Parathyroid adenoma (tissue), 2 donors: ENCODE data around the gene GREB1L.

Experiments used
- H2AFZ ChIP-seq: fragments of 300-600 bp; sonication (generic); one replicate; pipeline ENCODE4 v1.7.0; 2017; ENCODE audit warnings: antibody characterized with exemption, mild to moderate bottlenecking
- H3K27ac ChIP-seq: fragments of 300-600 bp; sonication (generic); one replicate; pipeline ENCODE4 v1.7.0; 2017
- H3K27me3 ChIP-seq: fragments of 300-600 bp; sonication (generic); one replicate; pipeline ENCODE4 v1.7.0; 2017; ENCODE audit warnings: low read length; ENCODE audit not compliant: control insufficient read depth, insufficient read depth
- H3K36me3 ChIP-seq: fragments of 300-600 bp; sonication (generic); one replicate; pipeline ENCODE4 v1.7.0; 2017; ENCODE audit warnings: low read length; ENCODE audit not compliant: control insufficient read depth, insufficient read depth
- H3K4me1 ChIP-seq: fragments of 300-600 bp; sonication (generic); one replicate; pipeline ENCODE4 v1.7.0; 2017; ENCODE audit warnings: control low read depth
- H3K4me2 ChIP-seq: fragments of 300-600 bp; sonication (generic); one replicate; pipeline ENCODE4 v1.7.0; 2017; ENCODE audit warnings: low read length
- H3K4me3 ChIP-seq: fragments of 300-600 bp; sonication (generic); one replicate; pipeline ENCODE4 v1.7.0; 2017; ENCODE audit warnings: low read depth, low read length
- H3K79me2 ChIP-seq: fragments of 300-600 bp; sonication (generic); one replicate; pipeline ENCODE4 v1.7.0; 2017; ENCODE audit warnings: control low read depth
- H3K9ac ChIP-seq: fragments of 300-600 bp; sonication (generic); one replicate; pipeline ENCODE4 v1.7.0; 2017; ENCODE audit warnings: mild to moderate bottlenecking
- H3K9me3 ChIP-seq: fragments of 300-600 bp; sonication (generic); one replicate; pipeline ENCODE4 v1.7.0; 2017; ENCODE audit warnings: low read length; ENCODE audit not compliant: control insufficient read depth
- TF ChIP-seq, protein P1 (sequence below): fragments of 300-600 bp; sonication (generic); IDR thresholded peaks from one replicate; pipeline ENCODE4 v1.7.0; 2017; ENCODE audit warnings: antibody characterized with exemption, mild to moderate bottlenecking
- donor health status: primary hyperparathyroidism.

The GREB1L gene

DNA sequence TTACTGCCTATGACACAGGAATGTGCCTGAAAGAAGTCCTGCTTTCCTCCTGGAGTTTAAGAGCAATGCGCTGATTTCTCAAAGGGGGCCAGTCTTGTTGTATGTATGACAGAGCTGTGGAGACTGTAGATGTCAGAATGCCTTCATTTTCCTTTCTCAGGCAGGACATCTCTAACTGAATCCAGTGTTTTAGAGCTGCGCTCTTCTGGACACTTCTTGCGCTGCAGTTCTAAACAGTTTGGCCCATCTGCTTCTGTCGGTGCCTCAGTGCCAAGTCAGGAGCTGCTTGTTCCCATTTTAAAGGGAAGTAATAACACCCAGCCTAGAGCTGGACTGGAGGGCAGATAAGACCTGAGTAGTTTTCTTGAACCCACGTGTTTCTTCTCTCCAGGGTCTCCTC is 267.0 kb downstream of the GREB1L start:
- TF ChIP-seq, protein P1, sequence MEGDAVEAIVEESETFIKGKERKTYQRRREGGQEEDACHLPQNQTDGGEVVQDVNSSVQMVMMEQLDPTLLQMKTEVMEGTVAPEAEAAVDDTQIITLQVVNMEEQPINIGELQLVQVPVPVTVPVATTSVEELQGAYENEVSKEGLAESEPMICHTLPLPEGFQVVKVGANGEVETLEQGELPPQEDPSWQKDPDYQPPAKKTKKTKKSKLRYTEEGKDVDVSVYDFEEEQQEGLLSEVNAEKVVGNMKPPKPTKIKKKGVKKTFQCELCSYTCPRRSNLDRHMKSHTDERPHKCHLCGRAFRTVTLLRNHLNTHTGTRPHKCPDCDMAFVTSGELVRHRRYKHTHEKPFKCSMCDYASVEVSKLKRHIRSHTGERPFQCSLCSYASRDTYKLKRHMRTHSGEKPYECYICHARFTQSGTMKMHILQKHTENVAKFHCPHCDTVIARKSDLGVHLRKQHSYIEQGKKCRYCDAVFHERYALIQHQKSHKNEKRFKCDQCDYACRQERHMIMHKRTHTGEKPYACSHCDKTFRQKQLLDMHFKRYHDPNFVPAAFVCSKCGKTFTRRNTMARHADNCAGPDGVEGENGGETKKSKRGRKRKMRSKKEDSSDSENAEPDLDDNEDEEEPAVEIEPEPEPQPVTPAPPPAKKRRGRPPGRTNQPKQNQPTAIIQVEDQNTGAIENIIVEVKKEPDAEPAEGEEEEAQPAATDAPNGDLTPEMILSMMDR = no peak
- Histone ChIP-seq H3K27ac (no peak overlapping the region), H3K27me3 (no peaks in the 10 kb centered on the region), H3K4me3 (no peak overlapping the region), H3K4me2 (no peak overlapping the region), H3K9me3 (no peaks in the 10 kb centered on the region), H2AFZ (no peak overlapping the region), H3K36me3 (no peaks in the 10 kb centered on the region), H3K79me2 (no peaks in the 10 kb centered on the region), H3K9ac (no peak overlapping the region), H3K4me1 (no peaks in the 10 kb centered on the region)

DNA sequence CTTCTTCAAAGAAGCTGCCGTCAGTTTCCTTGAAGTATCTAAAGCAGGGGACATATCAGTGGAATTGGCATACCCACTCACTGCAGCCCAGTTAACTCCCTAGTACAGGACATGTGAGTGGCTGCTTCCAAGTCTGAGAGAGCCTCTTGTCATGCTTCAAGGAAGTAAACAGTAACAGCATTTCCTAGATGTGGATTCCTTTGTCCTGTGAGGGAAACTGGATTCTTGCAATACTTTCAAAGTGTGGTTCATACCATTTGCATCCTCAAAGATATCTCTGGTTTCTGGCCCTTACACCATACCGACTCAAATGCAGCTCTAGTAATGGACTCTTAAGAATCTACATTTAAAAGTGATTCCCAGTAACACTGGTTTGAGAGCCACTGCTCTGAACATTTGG is 271.3 kb downstream of the GREB1L start:
- H3K9me3 ChIP-seq = no peaks in the 10 kb centered on the region
- H3K27ac ChIP-seq = no peak overlapping the region
- no peak overlapping the region for H3K4me2 ChIP-seq
- H3K4me3 ChIP-seq = no peak overlapping the region
- H3K36me3 ChIP-seq = no peaks in the 10 kb centered on the region
- no peak overlapping the region for H3K9ac ChIP-seq
- H2AFZ ChIP-seq = no peak overlapping the region
- no peaks in the 10 kb centered on the region for H3K4me1 ChIP-seq
- H3K27me3 ChIP-seq = no peaks in the 10 kb centered on the region
- H3K79me2 ChIP-seq = no peaks in the 10 kb centered on the region
- TF ChIP-seq, protein P1 = no peak

DNA sequence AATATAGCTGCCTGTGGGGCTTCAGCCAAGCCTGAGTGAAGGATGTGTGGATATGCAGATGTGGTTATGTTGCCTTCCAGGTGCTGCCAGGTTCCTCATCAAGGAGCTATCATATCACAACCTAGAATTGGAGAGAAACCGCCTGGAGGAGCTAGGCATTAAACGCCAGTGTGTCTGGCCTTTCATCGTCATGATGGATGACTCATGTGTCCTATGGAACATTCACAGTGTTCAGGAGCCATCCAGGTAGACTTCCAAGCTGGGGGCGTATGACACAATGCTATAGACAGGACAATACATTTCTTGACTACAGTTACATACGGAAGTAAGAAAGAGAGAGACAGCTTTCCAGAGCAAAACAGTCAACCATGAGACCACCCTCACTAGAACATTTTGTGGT is 271.7 kb downstream of the GREB1L start:
- TF ChIP-seq, protein P1 = no peak
- H3K4me3 ChIP-seq = no peak overlapping the region
- no peaks in the 10 kb centered on the region for H3K27me3 ChIP-seq
- H3K9ac ChIP-seq = no peak overlapping the region
- H2AFZ ChIP-seq = no peak overlapping the region
- no peak overlapping the region for H3K27ac ChIP-seq
- H3K4me2 ChIP-seq = no peak overlapping the region
- no peaks in the 10 kb centered on the region for H3K36me3 ChIP-seq
- no peaks in the 10 kb centered on the region for H3K79me2 ChIP-seq
- no peaks in the 10 kb centered on the region for H3K4me1 ChIP-seq
- H3K9me3 ChIP-seq = no peaks in the 10 kb centered on the region

DNA sequence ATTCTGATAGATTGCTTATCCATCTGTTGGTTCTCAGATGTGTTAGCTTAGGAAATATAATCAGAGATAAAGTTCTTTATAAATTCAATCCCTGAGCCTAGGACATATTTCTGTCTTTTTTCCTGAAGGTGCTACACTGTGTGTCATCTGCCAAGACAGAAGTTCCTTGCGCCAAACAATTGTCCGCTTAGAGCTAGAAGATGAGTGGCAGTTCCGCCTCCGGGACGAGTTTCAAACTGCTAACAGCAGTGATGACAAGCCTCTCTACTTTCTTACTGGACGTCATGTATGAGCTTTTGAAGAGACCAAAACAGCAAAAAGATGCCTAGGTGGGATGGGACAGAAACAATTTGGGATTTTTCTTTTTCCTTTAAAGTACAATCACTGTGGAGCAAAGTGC is 280.5 kb downstream of the GREB1L start:
- Histone ChIP-seq H3K4me3 (no peak overlapping the region), H3K79me2 (no peaks in the 10 kb centered on the region), H3K9me3 (no peaks in the 10 kb centered on the region), H3K4me2 (no peak overlapping the region), H3K27me3 (no peaks in the 10 kb centered on the region), H3K9ac (no peak overlapping the region), H2AFZ (no peak overlapping the region), H3K4me1 (peaks cover 6% of the 10 kb centered on the region), H3K27ac (no peak overlapping the region), H3K36me3 (no peaks in the 10 kb centered on the region)
- TF ChIP-seq, protein P1 = no peak

DNA sequence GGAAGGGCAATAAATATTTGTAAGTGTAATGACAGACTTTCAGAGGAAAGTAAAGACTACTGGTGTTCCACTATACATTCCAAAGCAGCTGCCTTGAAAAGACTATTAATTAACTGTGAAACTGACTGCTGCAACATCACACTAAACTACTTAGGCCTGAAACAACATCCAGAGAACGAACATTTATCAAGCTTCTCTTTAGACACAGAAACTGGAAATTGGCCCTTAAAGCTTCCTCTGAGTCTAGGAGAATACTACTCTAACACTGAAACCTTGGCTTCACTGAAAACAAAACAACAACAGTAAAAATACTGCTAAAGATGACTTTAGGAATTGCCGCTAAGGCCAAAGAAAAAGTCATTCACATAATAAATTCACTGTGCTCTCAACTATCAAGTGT is 283.9 kb downstream of the GREB1L start:
- no peak overlapping the region for H3K9ac ChIP-seq
- H3K36me3 ChIP-seq = no peaks in the 10 kb centered on the region
- H3K4me2 ChIP-seq = no peak overlapping the region
- no peaks in the 10 kb centered on the region for H3K9me3 ChIP-seq
- H3K27ac ChIP-seq = no peak overlapping the region
- no peaks in the 10 kb centered on the region for H3K79me2 ChIP-seq
- no peak overlapping the region for H2AFZ ChIP-seq
- peaks cover 6% of the 10 kb centered on the region for H3K4me1 ChIP-seq
- TF ChIP-seq, protein P1 = no peak
- H3K4me3 ChIP-seq = no peak overlapping the region
- no peaks in the 10 kb centered on the region for H3K27me3 ChIP-seq
